Ishikawa (cell line): ENCODE results near the gene MAP6.

Source experiments
- CEBPB ChIP-seq: IDR thresholded peaks from 2 replicates; pipeline ENCODE4 v1.6.1; 2012
- CREB1 ChIP-seq: IDR thresholded peaks from 2 replicates; pipeline ENCODE4 v1.6.1; 2012; ENCODE audit warnings: low read depth
- EGR1 ChIP-seq: IDR thresholded peaks from 2 replicates; pipeline ENCODE4 v1.6.1; 2012
- EP300 ChIP-seq: IDR thresholded peaks from 2 replicates; pipeline ENCODE4 v1.6.1; 2012; ENCODE audit warnings: borderline replicate concordance
- NFIC ChIP-seq: IDR thresholded peaks from 2 replicates; pipeline ENCODE4 v1.6.1; 2012
- RAD21 ChIP-seq: IDR thresholded peaks from 2 replicates; pipeline ENCODE4 v1.6.1; 2012; ENCODE audit warnings: low read depth
- TAF1 ChIP-seq: IDR thresholded peaks from 2 replicates; pipeline ENCODE4 v1.6.1; 2012; ENCODE audit warnings: low read depth, mild to moderate bottlenecking
- ZBTB7A ChIP-seq: IDR thresholded peaks from 2 replicates; pipeline ENCODE4 v1.6.1; 2012; ENCODE audit warnings: low read depth
- TF ChIP-seq, protein P1 (sequence below): IDR thresholded peaks from 2 replicates; pipeline ENCODE4 v1.6.1; 2012; ENCODE audit warnings: low read depth, mild to moderate bottlenecking
- TF ChIP-seq, protein P2 (sequence below): IDR thresholded peaks from 2 replicates; pipeline ENCODE4 v1.6.1; 2012

DNA sequence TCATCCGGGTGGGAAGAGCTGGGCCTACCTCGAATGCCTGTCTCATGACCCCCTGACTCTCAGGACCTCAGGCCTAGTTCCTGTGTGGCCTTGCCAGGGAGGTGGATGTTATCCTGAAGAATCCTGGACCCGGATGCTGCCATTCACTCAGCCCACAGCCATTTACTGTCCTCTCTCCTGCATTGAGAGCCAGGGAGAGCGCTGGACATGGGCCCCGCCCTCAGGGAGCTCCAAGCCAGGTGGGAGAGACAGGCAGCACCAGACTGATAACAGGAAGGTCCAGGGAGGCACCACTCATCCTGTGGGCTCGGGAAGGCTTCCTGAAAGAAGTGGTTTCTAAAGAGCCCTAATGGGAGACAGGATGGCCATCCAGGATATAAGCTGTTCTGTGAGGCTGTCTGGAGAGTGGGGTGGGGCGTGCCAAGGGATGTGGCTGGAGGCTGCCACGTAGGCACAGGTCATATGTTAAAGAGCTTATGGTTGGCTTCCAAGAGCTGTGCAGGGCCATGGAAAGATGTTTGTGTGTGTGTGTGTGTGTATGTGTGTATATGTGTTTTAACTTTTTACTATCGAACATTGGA is 98.2 kb downstream of the MAP6 start:
- TF ChIP-seq, protein P1, sequence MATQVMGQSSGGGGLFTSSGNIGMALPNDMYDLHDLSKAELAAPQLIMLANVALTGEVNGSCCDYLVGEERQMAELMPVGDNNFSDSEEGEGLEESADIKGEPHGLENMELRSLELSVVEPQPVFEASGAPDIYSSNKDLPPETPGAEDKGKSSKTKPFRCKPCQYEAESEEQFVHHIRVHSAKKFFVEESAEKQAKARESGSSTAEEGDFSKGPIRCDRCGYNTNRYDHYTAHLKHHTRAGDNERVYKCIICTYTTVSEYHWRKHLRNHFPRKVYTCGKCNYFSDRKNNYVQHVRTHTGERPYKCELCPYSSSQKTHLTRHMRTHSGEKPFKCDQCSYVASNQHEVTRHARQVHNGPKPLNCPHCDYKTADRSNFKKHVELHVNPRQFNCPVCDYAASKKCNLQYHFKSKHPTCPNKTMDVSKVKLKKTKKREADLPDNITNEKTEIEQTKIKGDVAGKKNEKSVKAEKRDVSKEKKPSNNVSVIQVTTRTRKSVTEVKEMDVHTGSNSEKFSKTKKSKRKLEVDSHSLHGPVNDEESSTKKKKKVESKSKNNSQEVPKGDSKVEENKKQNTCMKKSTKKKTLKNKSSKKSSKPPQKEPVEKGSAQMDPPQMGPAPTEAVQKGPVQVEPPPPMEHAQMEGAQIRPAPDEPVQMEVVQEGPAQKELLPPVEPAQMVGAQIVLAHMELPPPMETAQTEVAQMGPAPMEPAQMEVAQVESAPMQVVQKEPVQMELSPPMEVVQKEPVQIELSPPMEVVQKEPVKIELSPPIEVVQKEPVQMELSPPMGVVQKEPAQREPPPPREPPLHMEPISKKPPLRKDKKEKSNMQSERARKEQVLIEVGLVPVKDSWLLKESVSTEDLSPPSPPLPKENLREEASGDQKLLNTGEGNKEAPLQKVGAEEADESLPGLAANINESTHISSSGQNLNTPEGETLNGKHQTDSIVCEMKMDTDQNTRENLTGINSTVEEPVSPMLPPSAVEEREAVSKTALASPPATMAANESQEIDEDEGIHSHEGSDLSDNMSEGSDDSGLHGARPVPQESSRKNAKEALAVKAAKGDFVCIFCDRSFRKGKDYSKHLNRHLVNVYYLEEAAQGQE, result no peak
- TF ChIP-seq NFIC, result no peak
- TF ChIP-seq CREB1, result no peak
- no peak for TF ChIP-seq RAD21
- no peak for TF ChIP-seq EGR1
- no peak for TF ChIP-seq EP300
- no peak for TF ChIP-seq CEBPB
- TF ChIP-seq, protein P2, sequence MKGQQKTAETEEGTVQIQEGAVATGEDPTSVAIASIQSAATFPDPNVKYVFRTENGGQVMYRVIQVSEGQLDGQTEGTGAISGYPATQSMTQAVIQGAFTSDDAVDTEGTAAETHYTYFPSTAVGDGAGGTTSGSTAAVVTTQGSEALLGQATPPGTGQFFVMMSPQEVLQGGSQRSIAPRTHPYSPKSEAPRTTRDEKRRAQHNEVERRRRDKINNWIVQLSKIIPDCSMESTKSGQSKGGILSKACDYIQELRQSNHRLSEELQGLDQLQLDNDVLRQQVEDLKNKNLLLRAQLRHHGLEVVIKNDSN, result no peak
- no peak for TF ChIP-seq ZBTB7A
- TF ChIP-seq TAF1, result no peak
